ENCODE data around the gene TRMT5.

- no peak for TF ChIP-seq CTCF (IDR thresholded peaks at IDR 0.05; ENCODE audit: low read length)
- TF ChIP-seq EZH2 (IDR thresholded peaks at IDR 0.05; ENCODE audit: borderline replicate concordance, low read length): no peak
These were observed 10.7 kb downstream of the TRMT5 start for GRCh38 chr14:60970146-60970545.

Measured in OCI-LY1 (cell line).